ENCODE measurements around the gene EXOSC7. TPM values are rescaled to one million over a fixed set of nuclear protein-coding genes. Genes with fewer than 3 reads are reported as not detected.
A peak's percentile ranks its signal among the peaks of the same experiment; 100 is the strongest.

The EXOSC7 gene
- total RNA-seq, 2 experiments from 2014 or later: 47.8 to 49.0 TPM

DNA sequence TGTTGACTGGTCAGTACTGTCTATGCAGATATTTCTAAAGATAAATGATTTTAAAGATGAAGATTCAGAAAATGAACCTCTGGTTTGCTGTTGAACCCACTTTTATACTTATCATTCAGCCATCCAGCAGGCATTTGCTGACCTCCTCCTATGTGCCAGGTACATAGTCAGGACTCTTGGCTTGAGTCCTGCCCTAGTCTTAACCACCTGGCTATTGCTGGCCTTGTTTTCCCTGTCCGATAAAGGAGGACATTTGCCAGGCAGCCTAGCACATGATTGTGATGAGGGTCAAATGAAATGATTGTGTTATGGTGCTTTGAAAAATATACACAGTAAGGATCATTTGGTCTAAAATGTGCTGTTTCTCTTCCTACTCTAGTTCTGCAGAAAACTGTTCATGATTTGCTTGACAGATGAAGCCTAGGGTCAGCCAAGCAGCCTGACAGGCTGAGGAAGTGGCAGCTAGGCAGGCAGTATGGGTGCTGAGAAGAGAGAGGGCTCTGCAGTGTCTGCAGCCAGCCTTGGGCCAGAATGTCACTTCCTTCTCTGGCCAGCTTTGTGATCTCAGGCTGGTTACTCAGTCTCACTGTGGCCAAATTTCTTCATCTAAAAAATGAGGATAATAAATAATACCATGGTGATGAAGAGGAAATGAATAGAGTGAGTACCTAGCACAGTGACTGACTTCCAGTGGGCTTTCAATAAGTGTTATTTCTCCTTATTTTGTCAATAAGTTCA, 13.8 kb downstream of the EXOSC7 start:
- Mint-ChIP-seq H3K4me1 (peaks cover 60% of the 10 kb centered on the region), H3K36me3 (peaks cover 34% of the 10 kb centered on the region), H3K9me3 (no peaks in the 10 kb centered on the region), H3K4me3 (no peak overlapping the region), H3K27ac (no peak overlapping the region), H3K27me3 (no peaks in the 10 kb centered on the region)
- DNase-seq (no peak), ATAC-seq (ENCODE audit: low read depth) (no peak)
- POLR2A ChIA-PET: interaction anchor here (1.3 kb wide), 1 partner anchor 14 kb away, joined by 4 read pairs; the partner anchor contains the start of genes EXOSC7 and ZDHHC3

DNA sequence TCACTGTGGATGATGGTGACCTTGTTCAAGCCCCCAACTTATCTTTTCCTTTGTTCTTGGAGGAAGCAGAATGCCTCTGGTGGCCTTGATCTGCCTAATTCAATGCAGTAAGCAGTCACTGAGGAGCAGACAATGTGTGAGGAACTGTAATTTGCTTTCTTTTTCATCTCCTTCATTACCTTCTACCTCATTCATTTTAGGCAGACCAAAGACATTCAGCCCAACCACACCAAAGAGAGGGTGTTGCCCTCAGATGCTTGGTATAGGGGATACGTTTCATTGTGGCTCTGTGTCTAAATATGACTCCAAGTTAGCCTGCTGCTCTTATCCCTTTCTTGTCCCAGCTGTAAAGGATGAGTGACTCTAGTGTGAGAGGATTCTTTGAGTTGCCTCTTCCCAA, 15.3 kb downstream of the EXOSC7 start:
- DNase-seq (no peak), ATAC-seq (ENCODE audit: low read depth) (peak; percentile 78)
- POLR2A ChIA-PET: interaction anchor here (1.2 to 3.7 kb wide), 2 partner anchors 16 to 43 kb away, joined by 3 to 18 read pairs; partner anchors contain the start of genes EXOSC7 and ZDHHC3
- Mint-ChIP-seq H3K9me3 (no peaks in the 10 kb centered on the region), H3K4me1 (peaks cover 58% of the 10 kb centered on the region), H3K27me3 (no peaks in the 10 kb centered on the region), H3K4me3 (peak overlapping the region; percentile 26), H3K36me3 (peaks cover 29% of the 10 kb centered on the region), H3K27ac (peak overlapping the region; percentile 77)

DNA sequence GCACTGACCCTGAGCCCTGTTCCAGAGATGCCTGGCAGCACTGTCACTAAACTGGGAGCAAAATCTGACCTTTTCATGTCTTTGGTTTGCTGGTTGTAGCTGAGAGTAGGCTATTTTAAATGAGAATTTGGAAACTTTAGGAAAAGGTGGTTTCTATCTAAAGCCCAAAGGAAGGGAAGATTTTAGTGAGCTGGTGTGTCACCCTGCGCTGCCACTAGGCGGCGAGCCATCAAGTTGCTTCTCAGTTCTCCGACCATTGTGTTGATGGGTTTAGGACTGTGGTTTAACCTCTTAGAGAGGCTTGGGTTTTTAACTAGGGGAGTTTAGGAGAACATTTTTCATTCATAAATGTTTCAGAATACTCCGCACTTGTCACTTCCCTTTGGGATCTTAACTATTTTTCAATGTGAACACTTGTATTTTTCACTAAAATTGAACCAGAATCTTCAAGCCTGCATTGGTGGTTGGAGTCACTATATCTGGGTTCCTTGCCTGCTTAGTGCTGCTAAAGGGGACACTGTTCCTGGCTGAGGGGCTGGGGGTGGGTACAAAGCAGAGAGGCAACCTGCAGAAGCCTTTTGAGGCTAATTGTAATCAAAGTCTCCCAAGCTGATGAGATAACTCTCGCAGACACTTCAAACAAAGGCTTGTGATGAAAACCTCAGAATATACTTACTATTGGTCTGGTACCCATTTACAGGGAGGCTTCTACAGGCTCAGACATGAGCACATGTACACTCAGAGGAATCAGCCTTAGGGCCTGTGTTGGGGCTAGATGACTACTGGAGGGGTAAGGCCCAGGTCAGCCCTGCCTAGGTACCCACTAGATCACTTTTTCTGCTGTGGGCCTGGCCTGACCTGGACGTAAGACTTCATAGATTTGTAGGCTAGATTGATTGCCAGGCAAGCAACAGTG, 16.8 kb downstream of the EXOSC7 start:
- Mint-ChIP-seq H3K4me3 (no peak overlapping the region), H3K27me3 (no peaks in the 10 kb centered on the region), H3K36me3 (peaks cover 37% of the 10 kb centered on the region), H3K27ac (no peak overlapping the region), H3K4me1 (peaks cover 55% of the 10 kb centered on the region), H3K9me3 (no peaks in the 10 kb centered on the region)
- DNase-seq (no peak), ATAC-seq (ENCODE audit: low read depth) (no peak)
- POLR2A ChIA-PET: interaction anchor here (0.9 to 3.7 kb wide), 3 partner anchors 18 to 48 kb away, joined by 3 to 18 read pairs (median 3); partner anchors contain the start of genes EXOSC7 and ZDHHC3

GRCh38 chr3:44993471-44994205, 17.6 kb downstream of the EXOSC7 start:
- POLR2A ChIA-PET: interaction anchor here (3.7 kb wide), 1 partner anchor 18 kb away, joined by 18 read pairs; the partner anchor contains the start of genes EXOSC7 and ZDHHC3
- H3K27me3 Mint-ChIP-seq: no peaks in the 10 kb centered on the region
- DNase-seq (no peak), ATAC-seq (ENCODE audit: low read depth) (no peak)
- H3K9me3 Mint-ChIP-seq: no peaks in the 10 kb centered on the region
- H3K36me3 Mint-ChIP-seq: peaks cover 38% of the 10 kb centered on the region
- H3K4me3 Mint-ChIP-seq: no peak overlapping the region
- H3K27ac Mint-ChIP-seq: no peak overlapping the region
- peaks cover 51% of the 10 kb centered on the region for H3K4me1 Mint-ChIP-seq

- ATAC-seq (ENCODE audit: low read depth) (no peak), DNase-seq (no peak)
- POLR2A ChIA-PET: interaction anchor here (3.7 kb wide), 1 partner anchor 20 kb away, joined by 18 read pairs; the partner anchor contains the start of genes EXOSC7 and ZDHHC3
- Mint-ChIP-seq H3K4me3 (no peak overlapping the region), H3K4me1 (peaks cover 41% of the 10 kb centered on the region), H3K27ac (no peak overlapping the region), H3K9me3 (no peaks in the 10 kb centered on the region), H3K36me3 (peaks cover 47% of the 10 kb centered on the region), H3K27me3 (no peaks in the 10 kb centered on the region)
Measured at GRCh38 chr3:44995142-44995770, 19.2 kb downstream of the EXOSC7 start.

- no peak for ATAC-seq (ENCODE audit: low read depth)
- Mint-ChIP-seq H3K27me3 (no peaks in the 10 kb centered on the region), H3K27ac (peak overlapping the region; percentile 3), H3K9me3 (no peaks in the 10 kb centered on the region), H3K4me1 (peaks cover 35% of the 10 kb centered on the region), H3K36me3 (peaks cover 49% of the 10 kb centered on the region), H3K4me3 (no peak overlapping the region)
- POLR2A ChIA-PET: no interaction called here
- no peak for DNase-seq
Measured at GRCh38 chr3:44996556-44996969, 20.5 kb downstream of the EXOSC7 start.

DNA sequence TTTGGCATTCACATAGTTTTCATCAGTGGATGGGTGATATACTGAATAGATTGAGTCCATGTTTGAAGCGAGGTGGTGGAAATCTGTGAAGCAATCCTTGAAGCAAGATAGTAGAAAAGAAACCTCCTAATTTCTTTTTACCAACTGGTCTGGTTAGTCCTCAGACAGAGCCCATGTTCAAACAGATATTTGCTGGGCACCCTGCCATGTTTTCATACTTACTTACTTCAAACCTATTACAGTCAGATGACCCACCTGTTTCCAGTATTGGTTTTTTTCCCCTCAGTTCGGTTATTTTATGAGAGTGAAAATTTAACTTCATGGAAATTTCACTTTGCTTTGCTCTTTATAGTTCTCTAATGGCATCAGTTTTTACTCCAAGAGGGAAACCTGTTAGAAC, 23.7 kb downstream of the EXOSC7 start:
- POLR2A ChIA-PET: no interaction called here
- H3K36me3 Mint-ChIP-seq: peaks cover 52% of the 10 kb centered on the region
- H3K27me3 Mint-ChIP-seq: no peaks in the 10 kb centered on the region
- peaks cover 9% of the 10 kb centered on the region for H3K4me1 Mint-ChIP-seq
- no peak overlapping the region for H3K27ac Mint-ChIP-seq
- ATAC-seq (ENCODE audit: low read depth) (no peak), DNase-seq (no peak)
- H3K9me3 Mint-ChIP-seq: peaks cover 1% of the 10 kb centered on the region
- no peak overlapping the region for H3K4me3 Mint-ChIP-seq

DNA sequence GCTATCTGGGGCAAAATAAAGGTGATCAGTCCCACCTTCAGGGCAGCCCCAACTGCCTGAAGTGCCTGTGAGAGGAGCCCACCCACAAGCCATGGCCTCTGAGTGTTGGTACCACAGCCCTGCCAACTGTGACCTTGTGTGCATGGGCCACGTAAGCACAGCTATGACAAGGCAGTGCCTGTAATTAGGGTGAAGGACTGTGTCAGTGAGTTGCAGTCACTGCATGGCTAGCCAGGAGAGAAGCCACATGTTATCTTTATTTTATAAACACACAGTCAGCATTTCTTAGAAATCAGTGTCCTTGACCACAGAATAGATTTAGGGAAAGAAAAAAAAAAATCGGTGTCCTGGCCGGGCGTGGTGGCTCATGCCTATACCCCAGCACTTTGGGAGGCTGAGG, 24.8 kb downstream of the EXOSC7 start:
- Mint-ChIP-seq H3K4me3 (no peak overlapping the region), H3K36me3 (peaks cover 62% of the 10 kb centered on the region), H3K4me1 (peaks cover 13% of the 10 kb centered on the region), H3K27ac (no peak overlapping the region), H3K27me3 (no peaks in the 10 kb centered on the region), H3K9me3 (peaks cover 3% of the 10 kb centered on the region)
- POLR2A ChIA-PET: no interaction called here
- no peak for DNase-seq
- ATAC-seq (ENCODE audit: low read depth): no peak

DNA sequence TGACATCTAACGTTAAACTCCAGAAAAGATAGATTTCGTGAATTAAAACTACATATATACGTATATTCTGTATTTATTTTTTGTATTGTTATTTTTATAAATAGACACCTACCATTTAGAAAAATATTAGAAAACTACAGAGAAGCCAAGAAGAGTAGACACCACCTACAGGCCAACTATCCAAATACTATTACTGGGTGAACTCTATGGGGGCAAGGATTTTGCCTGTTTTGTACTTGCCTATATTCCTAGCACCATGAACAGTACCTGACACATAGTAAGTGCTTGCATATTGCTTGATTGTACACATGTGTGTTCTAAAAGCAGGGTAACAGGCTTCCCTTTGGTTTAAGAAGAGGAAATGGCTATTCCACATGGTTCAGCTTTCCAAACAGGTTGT, 25.7 kb downstream of the EXOSC7 start:
- Mint-ChIP-seq H3K9me3 (peaks cover 3% of the 10 kb centered on the region), H3K4me1 (peaks cover 9% of the 10 kb centered on the region), H3K36me3 (peaks cover 57% of the 10 kb centered on the region), H3K27ac (no peak overlapping the region), H3K27me3 (no peaks in the 10 kb centered on the region), H3K4me3 (no peak overlapping the region)
- ATAC-seq (ENCODE audit: low read depth): no peak
- POLR2A ChIA-PET: no interaction called here
- no peak for DNase-seq

- Mint-ChIP-seq H3K9me3 (peaks cover 3% of the 10 kb centered on the region), H3K4me1 (peaks cover 11% of the 10 kb centered on the region), H3K4me3 (no peak overlapping the region), H3K36me3 (peaks cover 56% of the 10 kb centered on the region), H3K27ac (peak overlapping the region; percentile 8), H3K27me3 (no peaks in the 10 kb centered on the region)
- ATAC-seq (ENCODE audit: low read depth): no peak
- no peak for DNase-seq
- POLR2A ChIA-PET: no interaction called here
Measured at GRCh38 chr3:45002139-45002660, 26.2 kb downstream of the EXOSC7 start.

DNA sequence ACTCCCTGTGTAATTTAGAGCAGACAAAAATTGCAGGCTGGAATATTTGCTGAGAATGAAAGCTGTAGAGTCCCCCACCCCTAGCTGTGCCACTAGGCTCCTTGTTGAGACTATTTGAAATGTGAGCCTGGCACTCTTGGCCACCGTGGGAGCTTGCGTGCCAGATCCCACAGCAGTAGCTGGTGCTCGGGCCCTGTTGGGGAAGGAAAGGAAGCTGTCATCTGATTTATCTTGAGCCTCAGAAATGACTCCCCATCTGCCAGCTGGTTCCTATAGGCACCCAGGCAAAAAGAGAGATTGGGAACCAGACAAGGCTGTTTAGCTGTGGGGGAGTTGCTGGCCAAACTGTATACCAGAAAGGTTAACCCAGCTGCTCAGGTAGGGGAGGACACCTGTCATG, 26.7 kb downstream of the EXOSC7 start:
- Mint-ChIP-seq H3K4me1 (peaks cover 11% of the 10 kb centered on the region), H3K9me3 (peaks cover 3% of the 10 kb centered on the region), H3K36me3 (peaks cover 58% of the 10 kb centered on the region), H3K27ac (peak overlapping the region; percentile 8), H3K27me3 (no peaks in the 10 kb centered on the region), H3K4me3 (no peak overlapping the region)
- ATAC-seq (ENCODE audit: low read depth): no peak
- POLR2A ChIA-PET: no interaction called here
- DNase-seq: no peak

DNA sequence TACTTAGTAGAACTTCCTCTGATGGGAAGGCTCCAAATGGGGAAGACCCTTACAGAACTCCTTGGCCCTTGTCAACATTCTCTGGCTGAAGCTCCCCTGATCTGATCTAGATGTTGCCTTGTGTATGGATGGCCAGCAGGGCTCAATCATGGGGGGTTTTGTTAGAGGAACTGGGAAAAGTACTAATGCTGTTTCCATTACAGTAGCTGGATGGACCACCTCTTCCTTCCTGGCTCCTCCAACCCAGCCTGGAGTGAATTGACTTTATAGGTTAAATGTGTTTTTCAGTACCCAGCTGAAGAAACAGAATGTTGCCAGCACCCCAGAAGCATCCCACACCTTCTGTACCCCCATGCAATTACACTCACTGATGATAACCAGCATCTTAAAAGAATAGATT, 27.4 kb downstream of the EXOSC7 start:
- DNase-seq (no peak), ATAC-seq (ENCODE audit: low read depth) (no peak)
- Mint-ChIP-seq H3K9me3 (peaks cover 3% of the 10 kb centered on the region), H3K4me1 (peaks cover 11% of the 10 kb centered on the region), H3K27ac (no peak overlapping the region), H3K4me3 (no peak overlapping the region), H3K27me3 (no peaks in the 10 kb centered on the region), H3K36me3 (peaks cover 62% of the 10 kb centered on the region)
- POLR2A ChIA-PET: no interaction called here
